Neural cell (in vitro differentiated cells): ENCODE data around the gene DACH1. TPM values are rescaled to one million over a fixed set of nuclear protein-coding genes. Genes with fewer than 3 reads are reported as not detected.

ENCODE experiments used
- H2AFZ ChIP-seq: fragments of 200-600, 300-800 bp; sonication (generic), shearing (Covaris generic); 2 replicates; pipeline ENCODE4 v1.6.0; 2014; ENCODE audit warnings: low read depth, mild to moderate bottlenecking, antibody characterized with exemption, low read length, moderate library complexity
- H3F3A ChIP-seq: fragments of 200-600 bp; shearing (Covaris generic); 2 replicates; pipeline ENCODE4 v1.6.1; 2016; ENCODE audit warnings: mild to moderate bottlenecking, moderate library complexity, mixed read lengths, antibody characterized with exemption, low read length; ENCODE audit not compliant: insufficient read depth, poor library complexity, severe bottlenecking
- H3K27ac ChIP-seq: fragments of 200-600, 300-800 bp; sonication (generic), shearing (Covaris generic); 2 replicates; pipeline ENCODE4 v1.5.1; 2014; ENCODE audit warnings: mild to moderate bottlenecking, low read length, moderate library complexity
- H3K27me3 ChIP-seq: fragments of 300-800, 200-600 bp; sonication (generic), shearing (Covaris generic); 2 replicates; pipeline ENCODE4 v1.6.0; 2014; ENCODE audit warnings: mild to moderate bottlenecking, low read depth, low read length, moderate library complexity; ENCODE audit not compliant: insufficient read depth
- H3K36me3 ChIP-seq: fragments of 300-800, 200-600 bp; sonication (generic), shearing (Covaris generic); 2 replicates; pipeline ENCODE4 v1.5.1; 2014; ENCODE audit warnings: mild to moderate bottlenecking, antibody characterized with exemption, low read length, moderate library complexity; ENCODE audit not compliant: insufficient read depth
- H3K4me2 ChIP-seq: fragments of 300-800, 200-600 bp; sonication (generic), shearing (Covaris generic); 2 replicates; pipeline ENCODE4 v1.6.0; 2014; ENCODE audit warnings: mild to moderate bottlenecking, low read length
- H3K4me3 ChIP-seq: fragments of 300-800, 200-600 bp; sonication (generic), shearing (Covaris generic); 2 replicates; pipeline ENCODE4 v1.5.1; 2014; ENCODE audit warnings: mild to moderate bottlenecking, low read length, moderate library complexity
- H3K79me2 ChIP-seq: fragments of 200-600 bp; shearing (Covaris generic); replicated peaks from 2 replicates; pipeline ENCODE4 v1.6.0; 2014; ENCODE audit warnings: mild to moderate bottlenecking, low read length, moderate library complexity; ENCODE audit not compliant: insufficient read depth
- H3K9ac ChIP-seq: fragments of 300-800, 200-600 bp; sonication (generic), shearing (Covaris generic); 2 replicates; pipeline ENCODE4 v1.6.1; 2016; ENCODE audit warnings: mild to moderate bottlenecking, low read length, mixed read lengths
- H3K9me2 ChIP-seq: fragments of 200-600 bp; shearing (Covaris generic); 2 replicates; pipeline ENCODE4 v1.6.1; 2016; ENCODE audit warnings: mild to moderate bottlenecking, low read length, mixed read lengths; ENCODE audit not compliant: insufficient read depth
- H3K9me3 ChIP-seq: fragments of 200-600, 300-800 bp; sonication (generic), shearing (Covaris generic); 2 replicates; pipeline ENCODE4 v1.6.1; 2016; ENCODE audit warnings: mild to moderate bottlenecking, mixed run types, low read length, moderate library complexity, mixed read lengths
- H4K20me1 ChIP-seq: fragments of 200-600 bp; shearing (Covaris generic); 2 replicates; pipeline ENCODE4 v1.6.1; 2016; ENCODE audit warnings: mild to moderate bottlenecking, mixed run types; ENCODE audit not compliant: insufficient read depth
- EP300 ChIP-seq: fragments of 450-650 bp; conservative IDR thresholded peaks from 2 replicates; pipeline ENCODE4 v1.6.1; 2014; ENCODE audit warnings: antibody characterized with exemption, mild to moderate bottlenecking, moderate library complexity; ENCODE audit not compliant: poor library complexity, severe bottlenecking
- EZH2 ChIP-seq: fragments of 200-600, 300-800 bp; shearing (Covaris generic), sonication (generic); IDR thresholded peaks from 2 replicates; pipeline ENCODE4 v1.6.1; 2014; ENCODE audit warnings: antibody characterized with exemption, low read length, borderline replicate concordance, mild to moderate bottlenecking; ENCODE audit not compliant: insufficient read depth, poor library complexity, severe bottlenecking
- MXI1 ChIP-seq: fragments of 450-650 bp; conservative IDR thresholded peaks from 2 replicates; pipeline ENCODE4 v1.6.1; 2014; ENCODE audit warnings: antibody characterized with exemption, mild to moderate bottlenecking; ENCODE audit not compliant: poor library complexity, severe bottlenecking
- POLR2AphosphoS5 ChIP-seq: IDR thresholded peaks from 2 replicates; pipeline ENCODE4 v1.6.1; 2012
- RAD21 ChIP-seq: fragments of 450-650 bp; conservative IDR thresholded peaks from 2 replicates; pipeline ENCODE4 v1.6.1; 2014; ENCODE audit warnings: antibody characterized with exemption, mild to moderate bottlenecking, moderate library complexity
- SMC3 ChIP-seq: fragments of 450-650 bp; conservative IDR thresholded peaks from 2 replicates; pipeline ENCODE4 v1.6.1; 2014; ENCODE audit warnings: antibody characterized with exemption, mild to moderate bottlenecking, moderate library complexity; ENCODE audit not compliant: poor library complexity
- TAF1 ChIP-seq: IDR thresholded peaks from 2 replicates; pipeline ENCODE4 v1.6.1; 2012; ENCODE audit warnings: low read depth
- polyA plus RNA-seq: library from polyadenylated mRNA; depleted of rRNA; stranded (reverse); fragments of >200 nt; gene quantifications from 2 replicates; pipeline ENCODE4 v1.2.3, GENCODE V29; 2014
- TF ChIP-seq, protein P1 (sequence below): IDR thresholded peaks from 2 replicates; pipeline ENCODE4 v1.6.1; 2012; ENCODE audit warnings: borderline replicate concordance
- TF ChIP-seq, protein P2 (sequence below): fragments of 450-650 bp; IDR thresholded peaks from 2 replicates; pipeline ENCODE4 v1.5.1; 2014; ENCODE audit warnings: antibody characterized with exemption, mild to moderate bottlenecking, moderate library complexity; ENCODE audit not compliant: poor library complexity, severe bottlenecking

DACH1 gene
- polyA plus RNA-seq, 1 donor from 2014 or later = 20.0 TPM

DNA sequence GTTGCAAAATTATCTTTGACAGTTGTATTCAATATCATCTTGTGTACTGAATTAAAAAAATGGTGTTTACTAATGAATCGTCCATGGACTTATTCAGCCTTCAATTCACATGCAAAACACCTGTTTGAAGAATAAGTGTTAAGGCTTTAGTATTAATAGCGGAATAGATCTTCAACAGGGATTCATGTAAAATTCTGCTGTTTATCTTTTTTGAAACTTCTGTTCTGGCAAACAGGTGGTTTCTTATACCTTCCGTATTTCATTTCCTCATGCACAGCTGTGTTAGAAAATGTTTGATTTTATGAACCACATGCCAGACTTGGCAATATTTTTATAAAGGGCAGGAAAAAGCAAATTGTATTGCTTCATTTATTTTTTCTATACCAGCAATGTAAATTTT, 255.7 kb downstream of the DACH1 start:
- H3K4me3 ChIP-seq = no peak overlapping the region
- no peak overlapping the region for H3K4me2 ChIP-seq
- H3K9ac ChIP-seq = no peak overlapping the region
- no peaks in the 10 kb centered on the region for H3K27me3 ChIP-seq
- no peaks in the 10 kb centered on the region for H3K9me2 ChIP-seq
- H3K9me3 ChIP-seq = no peaks in the 10 kb centered on the region
- TF ChIP-seq SMC3 (no peak), EZH2 (no peak), POLR2AphosphoS5 (no peak), RAD21 (no peak), TAF1 (no peak), MXI1 (no peak), EP300 (no peak)
- TF ChIP-seq, protein P1, sequence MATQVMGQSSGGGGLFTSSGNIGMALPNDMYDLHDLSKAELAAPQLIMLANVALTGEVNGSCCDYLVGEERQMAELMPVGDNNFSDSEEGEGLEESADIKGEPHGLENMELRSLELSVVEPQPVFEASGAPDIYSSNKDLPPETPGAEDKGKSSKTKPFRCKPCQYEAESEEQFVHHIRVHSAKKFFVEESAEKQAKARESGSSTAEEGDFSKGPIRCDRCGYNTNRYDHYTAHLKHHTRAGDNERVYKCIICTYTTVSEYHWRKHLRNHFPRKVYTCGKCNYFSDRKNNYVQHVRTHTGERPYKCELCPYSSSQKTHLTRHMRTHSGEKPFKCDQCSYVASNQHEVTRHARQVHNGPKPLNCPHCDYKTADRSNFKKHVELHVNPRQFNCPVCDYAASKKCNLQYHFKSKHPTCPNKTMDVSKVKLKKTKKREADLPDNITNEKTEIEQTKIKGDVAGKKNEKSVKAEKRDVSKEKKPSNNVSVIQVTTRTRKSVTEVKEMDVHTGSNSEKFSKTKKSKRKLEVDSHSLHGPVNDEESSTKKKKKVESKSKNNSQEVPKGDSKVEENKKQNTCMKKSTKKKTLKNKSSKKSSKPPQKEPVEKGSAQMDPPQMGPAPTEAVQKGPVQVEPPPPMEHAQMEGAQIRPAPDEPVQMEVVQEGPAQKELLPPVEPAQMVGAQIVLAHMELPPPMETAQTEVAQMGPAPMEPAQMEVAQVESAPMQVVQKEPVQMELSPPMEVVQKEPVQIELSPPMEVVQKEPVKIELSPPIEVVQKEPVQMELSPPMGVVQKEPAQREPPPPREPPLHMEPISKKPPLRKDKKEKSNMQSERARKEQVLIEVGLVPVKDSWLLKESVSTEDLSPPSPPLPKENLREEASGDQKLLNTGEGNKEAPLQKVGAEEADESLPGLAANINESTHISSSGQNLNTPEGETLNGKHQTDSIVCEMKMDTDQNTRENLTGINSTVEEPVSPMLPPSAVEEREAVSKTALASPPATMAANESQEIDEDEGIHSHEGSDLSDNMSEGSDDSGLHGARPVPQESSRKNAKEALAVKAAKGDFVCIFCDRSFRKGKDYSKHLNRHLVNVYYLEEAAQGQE = no peak
- TF ChIP-seq, protein P2, sequence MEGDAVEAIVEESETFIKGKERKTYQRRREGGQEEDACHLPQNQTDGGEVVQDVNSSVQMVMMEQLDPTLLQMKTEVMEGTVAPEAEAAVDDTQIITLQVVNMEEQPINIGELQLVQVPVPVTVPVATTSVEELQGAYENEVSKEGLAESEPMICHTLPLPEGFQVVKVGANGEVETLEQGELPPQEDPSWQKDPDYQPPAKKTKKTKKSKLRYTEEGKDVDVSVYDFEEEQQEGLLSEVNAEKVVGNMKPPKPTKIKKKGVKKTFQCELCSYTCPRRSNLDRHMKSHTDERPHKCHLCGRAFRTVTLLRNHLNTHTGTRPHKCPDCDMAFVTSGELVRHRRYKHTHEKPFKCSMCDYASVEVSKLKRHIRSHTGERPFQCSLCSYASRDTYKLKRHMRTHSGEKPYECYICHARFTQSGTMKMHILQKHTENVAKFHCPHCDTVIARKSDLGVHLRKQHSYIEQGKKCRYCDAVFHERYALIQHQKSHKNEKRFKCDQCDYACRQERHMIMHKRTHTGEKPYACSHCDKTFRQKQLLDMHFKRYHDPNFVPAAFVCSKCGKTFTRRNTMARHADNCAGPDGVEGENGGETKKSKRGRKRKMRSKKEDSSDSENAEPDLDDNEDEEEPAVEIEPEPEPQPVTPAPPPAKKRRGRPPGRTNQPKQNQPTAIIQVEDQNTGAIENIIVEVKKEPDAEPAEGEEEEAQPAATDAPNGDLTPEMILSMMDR = no peak
- H3K36me3 ChIP-seq = no peaks in the 10 kb centered on the region
- no peaks in the 10 kb centered on the region for H3F3A ChIP-seq
- H2AFZ ChIP-seq = no peak overlapping the region
- no peaks in the 10 kb centered on the region for H4K20me1 ChIP-seq
- H3K27ac ChIP-seq = no peak overlapping the region
- no peaks in the 10 kb centered on the region for H3K79me2 ChIP-seq

DNA sequence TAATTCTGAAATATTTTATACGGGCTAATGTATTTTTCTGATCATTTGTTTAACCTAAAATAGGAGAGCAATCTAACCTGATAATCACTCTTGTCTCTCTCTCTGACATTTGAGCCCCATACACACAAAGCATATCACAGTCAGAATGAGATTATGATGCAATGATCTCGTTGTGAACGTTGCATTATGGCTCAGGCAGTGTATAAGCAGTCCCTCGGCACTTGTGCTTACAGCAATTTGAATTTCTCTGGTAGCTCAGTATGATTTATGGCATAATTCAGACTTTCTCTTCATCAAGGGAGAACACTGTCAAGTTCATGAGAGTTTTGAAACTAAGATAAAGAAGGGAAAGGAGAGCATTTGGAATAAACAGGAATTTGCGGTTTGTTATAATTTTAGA, 256.1 kb downstream of the DACH1 start:
- Histone ChIP-seq H3K9me3 (no peaks in the 10 kb centered on the region), H3K9me2 (no peaks in the 10 kb centered on the region), H3K27me3 (no peaks in the 10 kb centered on the region), H3K4me2 (no peak overlapping the region), H3K36me3 (no peaks in the 10 kb centered on the region), H2AFZ (no peak overlapping the region), H3K27ac (no peak overlapping the region), H3K9ac (no peak overlapping the region), H3K79me2 (no peaks in the 10 kb centered on the region), H3K4me3 (no peak overlapping the region), H4K20me1 (no peaks in the 10 kb centered on the region), H3F3A (no peaks in the 10 kb centered on the region)
- peak; percentile 41 for TF ChIP-seq EP300
- TF ChIP-seq TAF1 = no peak
- TF ChIP-seq, protein P1 = peak; percentile 16
- TF ChIP-seq POLR2AphosphoS5 = peak; percentile 59
- TF ChIP-seq, protein P2 = no peak
- no peak for TF ChIP-seq SMC3
- TF ChIP-seq RAD21 = no peak
- TF ChIP-seq EZH2 = no peak
- no peak for TF ChIP-seq MXI1
